LHCN-M2 (cell line): ENCODE results near the gene SLC35G2. TPM values are rescaled to one million over a fixed set of nuclear protein-coding genes. Genes with fewer than 3 reads are reported as not detected.
"Not testable (repeated sequence)": the region's sequence is repeated elsewhere in the genome, so short reads cannot be mapped to it uniquely, and the experiment has no call there.

ENCODE experiments used
- DNase-seq: peaks from one replicate; pipeline ENCODE4 v3.0.0-alpha.2; 2012; ENCODE audit warnings: low read depth
- polyA plus RNA-seq: library from polyadenylated mRNA; unstranded; fragments of >200 nt; gene quantifications from one replicate; pipeline ENCODE4 v1.2.1, GENCODE V29; 2012; ENCODE audit warnings: missing spikeins
- total RNA-seq: library from RNA; depleted of rRNA; stranded (reverse); fragments of >200 nt; gene quantifications from 2 replicates; pipeline ENCODE4 v1.2.3, GENCODE V29; 2014; rRNA removed

SLC35G2 gene
- 17.4 and 18.7 TPM in 2 replicates for total RNA-seq
- polyA plus RNA-seq = 7.4 TPM

- DNase-seq = peak; percentile 55
Measured at GRCh38 chr3:136818769-136819391, at the start of gene SLC35G2. SLC35G2 (plus strand) TSS chr3:136819126; CDS start chr3:136854461, 35,335 bp downstream.

GRCh38 chr3:136772709-136773108, 46.2 kb upstream of the SLC35G2 start:
- DNase-seq = no peak

- DNase-seq = no peak
Measured at GRCh38 chr3:136778865-136779264, 40.1 kb upstream of the SLC35G2 start.

- no peak for DNase-seq
Measured at GRCh38 chr3:136780741-136781140, 38.2 kb upstream of the SLC35G2 start.

GRCh38 chr3:136783708-136784191, 35.2 kb upstream of the SLC35G2 start:
- peak; percentile 67 for DNase-seq

- DNase-seq = peak; percentile 54
Measured at GRCh38 chr3:136787349-136787748, 31.6 kb upstream of the SLC35G2 start.

- no peak for DNase-seq
Measured at GRCh38 chr3:136788154-136788553, 30.8 kb upstream of the SLC35G2 start.

- DNase-seq = no peak
Measured at GRCh38 chr3:136789976-136790375, 28.9 kb upstream of the SLC35G2 start.

GRCh38 chr3:136790786-136791185, 28.1 kb upstream of the SLC35G2 start:
- DNase-seq = no peak

- DNase-seq = no peak
Measured at GRCh38 chr3:136792556-136793330, 26.2 kb upstream of the SLC35G2 start.

- not testable (repeated sequence) for DNase-seq
Measured at GRCh38 chr3:136801146-136801545, 17.8 kb upstream of the SLC35G2 start.

GRCh38 chr3:136802481-136802996, 16.4 kb upstream of the SLC35G2 start:
- peak; percentile 20 for DNase-seq

GRCh38 chr3:136804141-136804540, 14.8 kb upstream of the SLC35G2 start:
- no peak for DNase-seq

- DNase-seq = peak; percentile 31
Measured at GRCh38 chr3:136804813-136805212, 14.1 kb upstream of the SLC35G2 start.

- DNase-seq = no peak
Measured at GRCh38 chr3:136805795-136806194, 13.1 kb upstream of the SLC35G2 start.

GRCh38 chr3:136811701-136812100, 7.2 kb upstream of the SLC35G2 start:
- no peak for DNase-seq

GRCh38 chr3:136817448-136817847, 1.5 kb upstream of the SLC35G2 start:
- no peak for DNase-seq

GRCh38 chr3:136818191-136818768, 646 bp upstream of the SLC35G2 start:
- DNase-seq = peak; percentile 78

GRCh38 chr3:136819392-136819730, 435 bp downstream of the SLC35G2 start:
- peak; percentile 80 for DNase-seq

- DNase-seq = peak; percentile 45
Measured at GRCh38 chr3:136819731-136820679, 1.1 kb downstream of the SLC35G2 start.

GRCh38 chr3:136831461-136831860, 12.5 kb downstream of the SLC35G2 start:
- DNase-seq = no peak
